GM18951 (cell line): ENCODE data around the gene SVBP.

Source experiments
- POLR2A ChIP-seq: IDR thresholded peaks from 4 replicates; pipeline ENCODE4 v1.6.1; 2011; ENCODE audit warnings: mild to moderate bottlenecking; ENCODE audit not compliant: insufficient read length, insufficient read depth; ENCODE audit errors: extremely low read depth
- in situ Hi-C: fragments of 300-500 bp; cut with MboI; formaldehyde crosslinking; loops from one replicate; pipeline ENCODE4 v1.12.0; 2022; ENCODE audit warnings: low sequenced_read_pairs, mixed read lengths, inconsistent platforms; ENCODE audit not compliant: unreplicated experiment

Gene SVBP

DNA sequence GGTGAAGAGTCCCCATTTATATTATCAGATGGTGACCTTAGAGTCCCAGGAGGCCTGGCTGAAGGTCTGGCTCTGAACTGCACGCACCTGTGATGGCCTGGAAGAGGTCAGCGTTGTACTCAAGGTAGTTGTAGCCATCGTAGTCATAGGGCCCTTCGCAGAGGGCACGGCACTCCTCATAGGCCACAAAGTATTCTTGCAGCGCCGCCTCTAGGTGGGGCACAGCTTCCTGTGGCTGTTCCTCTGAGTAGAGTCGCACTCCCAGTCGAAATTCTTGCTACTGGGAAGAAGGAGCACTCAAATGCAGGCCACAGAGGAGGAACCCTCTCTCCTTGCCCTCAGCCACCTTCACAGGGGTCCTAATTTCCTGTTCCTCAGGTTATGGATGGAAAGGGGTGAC lies 58.1 kb downstream of the SVBP start:
- TF ChIP-seq POLR2A, result no peak
- in situ Hi-C loops, result no loop called here

DNA sequence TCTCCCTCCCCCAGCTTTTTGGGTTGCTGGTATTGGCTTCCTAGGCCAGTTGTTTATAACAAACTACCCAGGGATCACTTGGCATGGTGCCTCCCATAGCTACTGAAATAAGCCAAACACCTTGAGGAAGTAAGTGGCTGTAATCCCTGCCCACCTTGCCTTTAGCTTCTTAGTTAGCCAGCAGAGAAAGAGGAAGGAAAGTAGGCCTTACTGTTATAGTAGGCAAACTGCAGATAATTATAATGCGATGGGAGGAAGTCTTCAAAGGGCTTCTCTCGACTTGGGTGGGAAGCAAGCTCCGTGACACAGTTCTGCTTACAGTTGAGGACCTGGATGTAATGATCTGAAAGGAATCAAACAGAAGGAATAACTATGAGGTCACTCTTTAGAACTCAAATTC lies 58.6 kb downstream of the SVBP start:
- TF ChIP-seq POLR2A, result no peak
- in situ Hi-C loops, result no loop called here

DNA sequence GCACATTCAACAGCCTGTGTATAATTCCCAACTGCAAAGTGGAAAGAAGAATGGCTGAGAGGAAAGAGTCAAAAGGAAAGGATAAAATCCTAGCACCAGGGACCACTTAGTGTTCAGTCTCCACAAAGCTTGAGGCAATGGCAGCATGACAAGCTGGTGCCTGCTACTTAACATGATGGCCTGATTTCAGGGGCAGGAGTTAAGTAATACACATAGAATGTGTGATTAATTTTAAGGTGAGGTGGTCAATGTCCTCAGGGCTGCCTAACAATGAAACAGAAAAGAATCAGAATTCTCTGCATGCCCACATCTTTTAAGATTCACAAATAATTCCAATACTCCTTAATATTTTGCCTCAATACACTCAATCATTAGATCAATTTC lies 59.3 kb downstream of the SVBP start:
- in situ Hi-C loops, result no loop called here
- TF ChIP-seq POLR2A, result no peak
